Measurements from ENCODE around the gene ABCC1.
A peak's percentile ranks its signal among the peaks of the same experiment; 100 is the strongest.

Gene ABCC1

GRCh38 chr16:16001596-16002255 is 52.3 kb downstream of the ABCC1 start:
- TF ChIP-seq CTCF (IDR thresholded peaks at IDR 0.05; ENCODE audit: extremely low read depth, missing control alignments): no peak
- no peak for DNase-seq (ENCODE audit: low spot score)

DNA sequence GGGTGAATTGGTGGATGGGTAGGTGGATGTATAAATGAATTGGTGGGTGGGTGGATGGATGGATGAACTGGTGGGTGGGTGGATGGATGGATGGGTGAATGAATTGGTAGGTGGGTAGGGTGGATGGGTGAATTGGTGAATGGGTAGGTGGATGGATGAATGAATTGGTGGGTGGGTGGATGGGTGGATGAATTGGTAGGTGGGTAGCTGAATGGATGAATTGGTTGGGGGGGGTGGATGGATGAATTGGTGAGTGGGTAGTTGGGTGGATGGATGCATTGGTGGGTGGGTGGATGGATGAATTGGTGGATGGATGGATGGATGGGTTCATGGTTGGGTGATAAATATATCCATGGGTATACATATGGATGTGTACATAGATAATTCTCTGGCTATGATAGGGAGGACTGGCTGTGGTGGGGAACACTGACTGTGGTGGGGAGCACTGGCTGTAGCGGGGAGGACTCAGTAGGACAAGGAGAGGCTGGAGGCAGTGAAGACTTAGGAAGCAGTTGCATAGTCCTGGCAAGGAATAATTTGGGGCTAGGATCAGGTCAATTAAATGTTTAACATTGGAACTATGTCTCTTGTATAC is 54.4 kb downstream of the ABCC1 start:
- DNase-seq (ENCODE audit: low spot score): no peak
- no peak for TF ChIP-seq CTCF (IDR thresholded peaks at IDR 0.05; ENCODE audit: extremely low read depth, missing control alignments)

DNA sequence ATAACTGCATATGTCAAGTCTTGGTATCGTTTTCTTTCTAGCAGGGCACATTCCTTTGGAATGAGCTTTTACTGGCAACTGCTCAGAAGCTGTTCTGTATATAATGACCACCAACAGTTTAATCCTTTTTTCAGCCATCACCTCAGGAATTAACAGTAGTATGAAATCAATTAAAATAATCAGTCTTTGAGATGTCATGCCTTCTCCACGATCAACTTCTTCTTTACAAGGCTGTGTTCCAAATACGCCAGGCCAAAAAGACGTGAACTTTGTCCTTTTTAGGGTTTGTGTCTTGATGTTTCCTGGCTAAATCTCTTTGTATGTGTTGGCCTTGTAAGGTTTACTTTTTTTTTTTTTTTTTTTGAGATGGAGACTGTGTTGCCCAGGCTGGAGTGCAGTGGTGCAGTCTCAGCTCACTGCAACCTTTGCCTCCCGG is 54.9 kb downstream of the ABCC1 start:
- TF ChIP-seq CTCF (IDR thresholded peaks at IDR 0.05; ENCODE audit: extremely low read depth, missing control alignments): no peak
- DNase-seq (ENCODE audit: low spot score): no peak

DNA sequence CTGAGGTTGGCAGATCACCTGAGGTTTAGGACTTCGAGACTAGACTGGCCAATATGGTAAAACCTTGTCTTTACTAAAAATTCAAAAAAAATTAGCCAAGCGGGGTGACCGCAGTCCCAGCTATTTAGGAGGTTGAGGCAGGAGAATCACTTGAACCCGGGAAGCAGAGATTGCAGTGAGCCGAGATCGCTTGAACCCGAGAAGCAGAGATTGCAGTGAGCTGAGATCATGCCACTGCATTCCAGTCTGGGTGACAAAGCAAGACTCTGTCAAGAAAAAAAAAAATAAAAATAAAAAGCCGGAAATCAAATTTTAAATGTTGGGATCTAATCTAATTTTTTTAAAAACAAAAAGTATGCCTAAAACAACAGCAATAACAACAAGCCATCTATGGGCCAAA is 56.3 kb downstream of the ABCC1 start:
- DNase-seq (ENCODE audit: low spot score): no peak
- no peak for TF ChIP-seq CTCF (IDR thresholded peaks at IDR 0.05; ENCODE audit: extremely low read depth, missing control alignments)

DNA sequence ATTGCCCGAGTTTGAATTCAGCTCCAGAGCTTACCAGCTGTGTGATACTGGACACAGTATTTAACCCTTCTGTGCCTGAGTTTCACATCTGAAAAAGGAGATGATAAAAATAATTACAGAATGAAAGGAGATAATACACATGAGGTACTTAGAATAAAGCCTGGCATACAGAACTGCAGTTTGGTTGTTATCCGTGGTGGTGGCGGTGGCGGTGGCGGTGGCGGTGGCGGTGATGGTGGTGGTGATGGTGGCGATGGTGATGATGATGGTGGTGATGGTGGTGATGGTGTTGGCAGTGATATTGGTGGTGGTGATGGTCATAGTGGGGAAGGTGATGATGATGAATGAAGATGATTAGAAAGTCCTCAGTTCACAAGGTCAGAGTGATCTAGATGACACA is 57.2 kb downstream of the ABCC1 start:
- no peak for DNase-seq (ENCODE audit: low spot score)
- no peak for TF ChIP-seq CTCF (IDR thresholded peaks at IDR 0.05; ENCODE audit: extremely low read depth, missing control alignments)

DNA sequence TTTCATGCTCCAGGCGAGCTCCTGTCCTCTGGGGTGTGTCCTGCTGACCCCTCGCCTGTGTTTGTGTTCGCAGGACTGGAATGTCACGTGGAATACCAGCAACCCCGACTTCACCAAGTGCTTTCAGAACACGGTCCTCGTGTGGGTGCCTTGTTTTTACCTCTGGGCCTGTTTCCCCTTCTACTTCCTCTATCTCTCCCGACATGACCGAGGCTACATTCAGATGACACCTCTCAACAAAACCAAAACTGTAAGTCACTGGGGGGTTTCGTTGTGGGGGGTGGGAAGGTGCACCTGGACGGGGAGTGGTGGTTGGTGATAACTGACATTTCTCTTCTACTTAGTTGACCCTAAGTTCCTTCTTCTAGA is 58.3 kb downstream of the ABCC1 start:
- peak; percentile 82 for DNase-seq (ENCODE audit: low spot score)
- no peak for TF ChIP-seq CTCF (IDR thresholded peaks at IDR 0.05; ENCODE audit: extremely low read depth, missing control alignments)

DNA sequence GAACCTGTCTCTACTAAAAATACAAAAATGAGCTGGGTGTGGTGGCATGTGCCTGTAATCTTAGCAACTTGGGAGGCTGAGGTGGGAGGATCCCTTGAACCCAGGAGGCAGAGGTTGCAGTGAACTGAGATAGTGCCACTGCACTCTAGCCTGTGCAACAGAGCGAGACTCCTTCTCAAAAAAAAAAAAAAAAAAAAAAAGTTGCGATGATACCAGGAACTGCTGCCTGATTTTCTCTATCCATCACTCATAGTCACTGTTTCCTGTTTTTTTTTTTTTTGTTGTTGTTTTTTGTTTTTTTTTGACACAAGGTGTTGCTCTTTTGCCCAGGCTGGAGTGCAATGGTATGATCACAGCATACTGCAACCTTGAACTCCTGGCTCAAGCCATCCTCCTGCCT is 59.2 kb downstream of the ABCC1 start:
- no peak for TF ChIP-seq CTCF (IDR thresholded peaks at IDR 0.05; ENCODE audit: extremely low read depth, missing control alignments)
- DNase-seq (ENCODE audit: low spot score): no peak
